PC-9 (cell line): ENCODE measurements around the gene SLC4A2. TPM values are rescaled to one million over a fixed set of nuclear protein-coding genes. Genes with fewer than 3 reads are reported as not detected.

ENCODE experiments used
- BruUV-seq: library from RNA; stranded (reverse); fragments of 400-500 nt; replicated peaks from 2 replicates; lab custom pipeline; 2021; lab: Mats Ljungman, UMichigan
- CTCF ChIA-PET: fragments of 300-600 bp; sonication (Branson Sonifier 250); formaldehyde crosslinking; loops from one replicate; lab custom pipeline; 2022; ENCODE audit warnings: antibody characterized with exemption; lab: Charles Lee
- POLR2A ChIA-PET: fragments of 300-600 bp; sonication (Branson Sonifier 250); formaldehyde crosslinking; loops from one replicate; lab custom pipeline; 2022; ENCODE audit warnings: antibody characterized with exemption; ENCODE audit not compliant: unreplicated experiment; lab: Charles Lee
- DNase-seq, 2 experiments: peaks; one replicate each; pipeline versions ENCODE4 v3.0.0 to v3.0.0-alpha.2; 2015 to 2022; ENCODE audit warnings: mixed read lengths in 1 of 2
- H2AFZ ChIP-seq: fragments of 200-600 bp; sonication (generic); 2 replicates; pipeline ENCODE4 v1.8.1; 2017; ENCODE audit warnings: antibody characterized with exemption
- H3F3A ChIP-seq: fragments of 200-600 bp; sonication (generic); 2 replicates; pipeline ENCODE4 v1.8.1; 2017; ENCODE audit warnings: antibody characterized with exemption, mild to moderate bottlenecking, low read depth; ENCODE audit not compliant: insufficient read depth
- H3K27ac ChIP-seq: fragments of 200-600 bp; sonication (generic); 2 replicates; pipeline ENCODE4 v1.6.1; 2016; ENCODE audit warnings: mixed run types
- H3K27me3 ChIP-seq: fragments of 200-600 bp; sonication (generic); 2 replicates; pipeline ENCODE4 v1.6.1; 2016; ENCODE audit warnings: low read depth, mixed run types; ENCODE audit not compliant: insufficient read depth
- H3K36me3 ChIP-seq: fragments of 200-600 bp; sonication (generic); 2 replicates; pipeline ENCODE4 v1.6.1; 2016; ENCODE audit warnings: low read depth, mixed run types
- H3K4me1 ChIP-seq: fragments of 200-600 bp; sonication (generic); replicated peaks from 2 replicates; pipeline ENCODE4 v1.6.1; 2016; ENCODE audit warnings: mixed run types; ENCODE audit not compliant: insufficient read depth
- H3K4me2 ChIP-seq: fragments of 200-600 bp; sonication (generic); 2 replicates; pipeline ENCODE4 v1.6.1; 2017; ENCODE audit warnings: mixed run types
- H3K4me3 ChIP-seq: fragments of 200-600 bp; sonication (generic); 2 replicates; pipeline ENCODE4 v1.6.1; 2016; ENCODE audit warnings: mixed run types
- H3K79me2 ChIP-seq: fragments of 200-600 bp; sonication (generic); 2 replicates; pipeline ENCODE4 v1.6.1; 2017; ENCODE audit warnings: low read depth, mixed run types
- H3K9me2 ChIP-seq: fragments of 200-600 bp; sonication (generic); 2 replicates; pipeline ENCODE4 v1.8.1; 2017; ENCODE audit warnings: mild to moderate bottlenecking; ENCODE audit not compliant: insufficient read depth
- H3K9me3 ChIP-seq: fragments of 200-600 bp; sonication (generic); 2 replicates; pipeline ENCODE4 v1.8.1; 2016; ENCODE audit warnings: low read depth; ENCODE audit not compliant: insufficient read depth
- H4K20me1 ChIP-seq: fragments of 200-600 bp; sonication (generic); 2 replicates; pipeline ENCODE4 v1.8.1; 2017; ENCODE audit not compliant: insufficient read depth
- EZH2 ChIP-seq: fragments of 200-600 bp; sonication (generic); IDR thresholded peaks from 2 replicates; pipeline ENCODE4 v1.8.0; 2017; ENCODE audit warnings: antibody characterized with exemption, low read depth
- intact Hi-C: fragments of 100-400 bp; cut with micrococcal nuclease; formaldehyde crosslinking; loops from one replicate; pipeline ENCODE4 v1.10.0; 2022; ENCODE audit not compliant: unreplicated experiment
- total RNA-seq: library from RNA; stranded (reverse); gene quantifications from 2 replicates; pipeline ENCODE4 v1.2.3, GENCODE V29; 2021
- TF ChIP-seq, protein P1 (sequence below): fragments of 200-600 bp; sonication (generic); conservative IDR thresholded peaks from 2 replicates; pipeline ENCODE4 v1.6.1; 2017; ENCODE audit warnings: mixed run types, antibody characterized with exemption, mild to moderate bottlenecking, moderate library complexity

SLC4A2 gene
- total RNA-seq, 1 experiment from 2014 or later: 245 TPM

GRCh38 chr7:151020231-151020630 lies 39.2 kb upstream of the SLC4A2 start:
- Histone ChIP-seq H3K4me1 (peaks cover 18% of the 10 kb centered on the region), H3K27me3 (no peaks in the 10 kb centered on the region), H3K9me2 (no peaks in the 10 kb centered on the region), H3K36me3 (no peaks in the 10 kb centered on the region), H3F3A (peaks cover 18% of the 10 kb centered on the region; the same call in 1 of the 2 replicates), H3K4me2 (no peak overlapping the region), H3K79me2 (no peaks in the 10 kb centered on the region), H3K27ac (no peak overlapping the region), H2AFZ (no peak overlapping the region), H4K20me1 (no peaks in the 10 kb centered on the region), H3K4me3 (no peak overlapping the region), H3K9me3 (no peaks in the 10 kb centered on the region)
- TF ChIP-seq EZH2: no peak
- TF ChIP-seq, protein P1, sequence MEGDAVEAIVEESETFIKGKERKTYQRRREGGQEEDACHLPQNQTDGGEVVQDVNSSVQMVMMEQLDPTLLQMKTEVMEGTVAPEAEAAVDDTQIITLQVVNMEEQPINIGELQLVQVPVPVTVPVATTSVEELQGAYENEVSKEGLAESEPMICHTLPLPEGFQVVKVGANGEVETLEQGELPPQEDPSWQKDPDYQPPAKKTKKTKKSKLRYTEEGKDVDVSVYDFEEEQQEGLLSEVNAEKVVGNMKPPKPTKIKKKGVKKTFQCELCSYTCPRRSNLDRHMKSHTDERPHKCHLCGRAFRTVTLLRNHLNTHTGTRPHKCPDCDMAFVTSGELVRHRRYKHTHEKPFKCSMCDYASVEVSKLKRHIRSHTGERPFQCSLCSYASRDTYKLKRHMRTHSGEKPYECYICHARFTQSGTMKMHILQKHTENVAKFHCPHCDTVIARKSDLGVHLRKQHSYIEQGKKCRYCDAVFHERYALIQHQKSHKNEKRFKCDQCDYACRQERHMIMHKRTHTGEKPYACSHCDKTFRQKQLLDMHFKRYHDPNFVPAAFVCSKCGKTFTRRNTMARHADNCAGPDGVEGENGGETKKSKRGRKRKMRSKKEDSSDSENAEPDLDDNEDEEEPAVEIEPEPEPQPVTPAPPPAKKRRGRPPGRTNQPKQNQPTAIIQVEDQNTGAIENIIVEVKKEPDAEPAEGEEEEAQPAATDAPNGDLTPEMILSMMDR: no peak
- intact Hi-C loops: no loop called here
- ChIA-PET CTCF (interaction anchor here (0.5 kb wide), 1 partner anchor 119 kb away, joined by 5 read pairs; no protein-coding TSS in a partner anchor), POLR2A (no interaction called here)
- BruUV-seq: no TSS peak
- no peak for DNase-seq

GRCh38 chr7:151023232-151023631 lies 36.2 kb upstream of the SLC4A2 start:
- BruUV-seq: no TSS peak
- Histone ChIP-seq H3K36me3 (no peaks in the 10 kb centered on the region), H3K4me2 (0 out of 2 replicates have a peak overlapping the region, but pooled peaks have one; percentile 57), H3K4me1 (peaks cover 45% of the 10 kb centered on the region), H2AFZ (no peak overlapping the region), H3K27ac (no peak overlapping the region), H4K20me1 (no peaks in the 10 kb centered on the region), H3F3A (peaks cover 19% of the 10 kb centered on the region; the same call in 1 of the 2 replicates), H3K79me2 (no peaks in the 10 kb centered on the region), H3K9me2 (no peaks in the 10 kb centered on the region), H3K27me3 (no peaks in the 10 kb centered on the region), H3K4me3 (no peak overlapping the region), H3K9me3 (no peaks in the 10 kb centered on the region)
- CTCF ChIA-PET: no interaction called here
- TF ChIP-seq EZH2: no peak
- TF ChIP-seq, protein P1: no peak
- intact Hi-C loops: no loop called here
- no peak for DNase-seq
- POLR2A ChIA-PET: no interaction called here

GRCh38 chr7:151024435-151025056 lies 34.8 kb upstream of the SLC4A2 start, which contains the start of gene ATG9B:
Gene ATG9B, minus strand, starts transcription at chr7:151024494. Its CDS starts 71 bp downstream, at chr7:151024423.
- DNase-seq: peak; percentile 77 to 86
- Histone ChIP-seq H3K4me1 (peaks cover 52% of the 10 kb centered on the region), H4K20me1 (no peaks in the 10 kb centered on the region), H3K27ac (peak within 1 kb of the TSS; percentile 59), H3K4me3 (no peak within 1 kb of the TSS), H2AFZ (no peak within 1 kb of the TSS), H3K9me2 (no peaks in the 10 kb centered on the region), H3F3A (peaks cover 19% of the 10 kb centered on the region; the same call in 1 of the 2 replicates), H3K79me2 (peaks cover 7% of the 10 kb centered on the region), H3K36me3 (no peaks in the 10 kb centered on the region), H3K27me3 (no peaks in the 10 kb centered on the region), H3K4me2 (peak within 1 kb of the TSS; percentile 57), H3K9me3 (no peaks in the 10 kb centered on the region)
- TF ChIP-seq EZH2: no peak
- TF ChIP-seq, protein P1: no peak
- BruUV-seq: no TSS peak
- ChIA-PET CTCF (interaction anchor here (0.6 to 1.2 kb wide), 9 partner anchors 12 to 699 kb away, joined by 3 to 18 read pairs (median 7); no protein-coding TSS in a partner anchor), POLR2A (interaction anchor here (0.5 to 0.6 kb wide), 4 partner anchors 15 to 37 kb away, joined by 3 to 6 read pairs (median 4); no protein-coding TSS in a partner anchor)
- intact Hi-C loops: loop anchor here (5.0 kb wide), 3 partner anchors 122 to 702 kb away; partner anchors contain the start of genes ACTR3C and LRRC61
